ENCODE measurements around the gene GNPTG.
A peak's percentile ranks its signal among the peaks of the same experiment; 100 is the strongest.
"Not testable (repeated sequence)": the region's sequence is repeated elsewhere in the genome, so short reads cannot be mapped to it uniquely, and the experiment has no call there.

GNPTG gene

GRCh38 chr16:1319041-1319440 is 32.7 kb upstream of the GNPTG start:
- no peak for DNase-seq (ENCODE audit: low spot score)

GRCh38 chr16:1320097-1320496 is 31.6 kb upstream of the GNPTG start:
- no peak for DNase-seq (ENCODE audit: low spot score)

DNA sequence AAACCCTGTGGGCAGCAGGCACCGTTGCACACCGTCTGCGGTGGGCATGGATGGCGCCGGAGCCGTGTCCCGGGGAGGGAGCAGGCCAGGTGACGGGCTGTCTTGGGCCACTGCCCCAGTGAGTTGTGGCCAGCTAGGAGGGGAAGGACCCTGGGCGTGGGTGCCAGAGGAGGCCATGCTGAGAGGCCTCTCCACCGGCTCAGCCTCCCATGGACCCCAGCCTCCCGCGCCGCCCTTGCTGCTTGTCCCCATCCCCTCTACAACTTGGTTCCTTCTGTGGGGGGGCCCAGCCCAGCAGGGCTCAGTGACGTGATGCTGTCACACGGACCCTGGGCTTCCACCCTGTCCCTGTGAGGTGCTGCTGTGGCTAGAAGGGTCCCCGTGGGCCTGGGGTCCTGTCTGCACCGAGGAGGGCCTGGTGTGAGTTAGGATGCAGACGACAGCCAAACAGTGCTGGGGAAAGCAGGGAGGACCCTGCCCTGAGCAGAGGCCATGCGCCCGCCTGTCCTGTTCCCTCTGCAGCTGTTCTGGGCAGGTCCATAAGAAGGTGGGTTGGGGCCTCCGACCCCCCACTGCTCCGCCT is 31.0 kb upstream of the GNPTG start:
- no peak for DNase-seq (ENCODE audit: low spot score)

DNA sequence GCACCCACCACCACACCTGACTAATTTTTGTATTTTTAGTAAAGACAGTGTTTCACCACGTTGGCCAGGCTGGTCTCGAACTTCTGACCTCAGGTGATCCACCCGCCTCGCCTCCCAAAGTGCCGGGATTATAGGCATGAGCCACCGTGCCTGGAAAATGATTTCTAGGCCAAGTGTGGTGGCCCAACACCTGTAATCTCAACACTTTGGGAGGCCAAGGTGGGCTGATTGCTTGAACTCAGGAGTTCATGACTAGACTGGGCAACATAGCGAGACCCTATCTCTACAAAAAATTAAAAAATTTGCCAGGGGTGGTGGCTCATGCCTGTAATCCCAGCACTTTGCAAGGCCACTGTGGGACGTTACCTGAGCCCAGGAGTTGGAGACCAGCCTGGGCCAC is 29.3 kb upstream of the GNPTG start:
- DNase-seq (ENCODE audit: low spot score), result no peak

DNA sequence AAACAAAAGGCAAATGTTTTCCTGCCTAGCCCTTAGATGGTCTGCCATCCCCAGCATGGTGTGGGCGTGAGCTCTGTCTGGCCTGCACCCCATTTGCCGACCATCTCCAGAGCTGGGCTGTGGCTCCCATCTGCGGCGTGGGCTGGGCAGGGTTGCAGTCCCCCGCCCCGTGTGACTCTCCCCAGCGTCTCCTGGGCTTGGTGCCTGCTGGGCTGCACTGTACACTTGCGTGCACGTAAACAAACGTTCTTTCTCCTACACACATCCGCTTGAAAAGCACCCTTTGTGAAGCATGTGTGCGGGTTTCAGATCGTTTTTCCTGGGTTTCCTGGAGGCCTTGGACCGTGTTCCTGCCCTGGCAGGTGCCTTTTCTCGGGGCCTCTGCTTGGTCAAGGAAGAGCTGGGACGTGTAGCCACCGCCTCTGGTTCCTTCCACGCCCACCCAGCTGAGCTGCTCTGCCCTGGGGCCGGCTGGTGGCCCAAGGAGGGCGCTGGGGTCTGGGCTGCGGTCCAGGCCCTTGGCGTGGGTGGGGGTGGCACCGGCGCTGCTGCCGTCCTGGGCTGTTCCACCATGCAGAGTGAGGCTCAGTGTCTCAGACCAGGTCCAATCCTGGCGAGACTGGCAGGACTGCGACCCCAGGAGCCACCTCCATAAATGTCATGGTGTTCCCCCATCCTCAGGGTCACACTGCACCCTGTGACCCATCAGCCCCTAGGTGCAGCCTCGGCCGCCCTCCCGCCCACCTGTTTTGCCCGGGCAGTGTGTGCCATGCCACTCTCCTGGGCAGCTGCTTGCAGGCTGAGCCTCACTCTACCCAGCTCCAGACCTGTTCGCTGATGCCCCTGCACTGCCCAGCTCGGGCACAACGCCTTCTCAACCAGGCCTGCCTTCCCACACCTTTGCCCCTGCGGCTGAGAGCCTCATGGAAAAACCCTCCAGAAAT is 28.2 kb upstream of the GNPTG start:
- DNase-seq (ENCODE audit: low spot score), result no peak

GRCh38 chr16:1324286-1324826 is 27.4 kb upstream of the GNPTG start:
- no peak for DNase-seq (ENCODE audit: low spot score)

DNA sequence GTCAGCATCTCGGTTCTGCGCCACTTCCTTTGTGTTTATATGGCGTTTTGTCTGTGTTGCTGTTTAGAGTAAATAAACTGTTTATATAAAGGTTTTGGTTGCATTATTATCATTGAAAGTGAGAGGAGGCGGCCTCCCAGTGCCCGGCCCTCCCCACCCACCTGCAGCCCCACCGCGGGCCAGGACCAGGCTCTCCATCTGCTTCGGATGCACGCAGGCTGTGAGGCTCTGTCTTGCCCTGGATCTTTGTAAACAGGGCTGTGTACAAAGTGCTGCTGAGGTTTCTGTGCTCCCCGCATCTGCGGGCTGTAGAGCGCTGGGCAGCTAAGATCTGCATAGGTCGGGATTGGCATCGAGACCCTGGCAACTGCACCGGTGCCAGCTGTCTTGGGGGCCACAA is 26.5 kb upstream of the GNPTG start:
- no peak for DNase-seq (ENCODE audit: low spot score)

- no peak for DNase-seq (ENCODE audit: low spot score)
Measured at GRCh38 chr16:1325673-1326371, 25.9 kb upstream of the GNPTG start.

- no peak for DNase-seq (ENCODE audit: low spot score)
Measured at GRCh38 chr16:1326391-1326790, 25.3 kb upstream of the GNPTG start.

DNA sequence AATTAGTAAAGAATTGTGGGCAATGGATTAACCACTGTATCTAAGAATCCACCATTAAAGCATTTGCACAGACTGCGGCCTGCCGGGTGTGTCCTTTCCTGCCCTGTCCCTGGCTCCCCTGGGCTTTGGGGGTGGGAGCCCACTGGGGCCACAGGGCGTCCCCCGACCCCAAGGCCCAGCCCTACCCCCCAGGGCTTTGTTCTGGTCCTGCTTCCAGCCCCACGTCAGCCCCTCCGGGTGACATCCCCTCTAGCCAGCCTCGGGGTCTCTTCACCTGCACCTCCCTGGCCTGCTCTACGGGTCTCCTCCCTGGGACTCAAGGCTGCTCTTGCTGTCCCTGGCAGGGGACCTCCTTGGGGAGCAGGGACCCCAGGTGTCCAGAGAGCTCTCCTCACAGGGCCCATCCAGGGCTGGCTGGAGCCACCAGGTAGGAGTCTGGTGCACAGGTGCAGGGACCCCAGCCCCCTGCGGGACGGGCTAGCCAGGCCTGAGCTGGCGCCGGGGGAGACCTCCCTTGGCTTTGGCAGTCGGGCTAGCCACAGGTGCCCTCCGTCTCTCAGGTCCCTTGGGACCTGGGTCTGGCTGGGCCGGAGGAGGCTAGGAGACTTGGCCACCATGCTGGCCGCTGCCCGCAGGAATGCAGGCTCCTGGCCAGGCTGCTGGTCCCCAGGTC is 24.6 kb upstream of the GNPTG start:
- no peak for DNase-seq (ENCODE audit: low spot score)

DNA sequence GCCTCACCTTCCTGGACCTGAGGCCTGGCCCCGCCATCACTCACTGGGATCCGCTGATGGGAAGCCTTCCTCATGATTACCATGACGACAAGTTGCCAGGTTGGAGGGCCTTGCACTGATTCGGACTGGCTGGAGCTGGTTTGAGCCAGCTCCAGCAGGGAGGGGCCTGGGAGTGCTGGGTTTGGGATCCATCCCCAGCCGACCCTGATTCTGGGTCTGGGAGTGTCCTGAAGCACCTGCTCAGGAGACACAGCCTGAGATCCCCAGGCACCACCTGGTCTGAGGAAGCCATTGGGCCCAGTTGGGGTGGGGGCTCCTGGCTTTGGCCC is 24.1 kb upstream of the GNPTG start:
- DNase-seq (ENCODE audit: low spot score), result no peak

DNA sequence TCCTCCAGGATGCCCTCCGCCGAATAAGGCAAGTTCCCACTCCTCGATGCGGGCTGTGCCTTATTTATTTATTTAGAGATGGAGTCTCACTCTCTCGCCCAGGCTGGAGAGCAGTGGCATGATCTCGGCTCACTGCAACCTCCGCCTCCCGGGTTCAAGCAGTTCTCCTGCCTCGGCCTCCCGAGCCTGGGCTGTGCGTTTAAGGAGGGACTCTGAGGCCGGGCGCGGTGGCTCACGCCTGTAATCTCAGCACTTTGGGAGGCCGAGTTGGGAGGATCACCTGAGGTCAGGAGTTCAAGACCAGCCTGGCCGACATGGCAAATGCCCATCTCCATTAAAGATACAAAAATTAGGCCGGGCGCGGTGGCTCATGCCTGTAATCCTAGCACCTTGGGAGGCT is 23.6 kb upstream of the GNPTG start:
- DNase-seq (ENCODE audit: low spot score), result not testable (repeated sequence)

- DNase-seq (ENCODE audit: low spot score), result not testable (repeated sequence)
Measured at GRCh38 chr16:1328961-1329360, 22.8 kb upstream of the GNPTG start.

- peak; percentile 60 for DNase-seq (ENCODE audit: low spot score)
Measured at GRCh38 chr16:1330260-1330914, 21.3 kb upstream of the GNPTG start.

- no peak for DNase-seq (ENCODE audit: low spot score)
Measured at GRCh38 chr16:1330931-1331711, 20.6 kb upstream of the GNPTG start.

DNA sequence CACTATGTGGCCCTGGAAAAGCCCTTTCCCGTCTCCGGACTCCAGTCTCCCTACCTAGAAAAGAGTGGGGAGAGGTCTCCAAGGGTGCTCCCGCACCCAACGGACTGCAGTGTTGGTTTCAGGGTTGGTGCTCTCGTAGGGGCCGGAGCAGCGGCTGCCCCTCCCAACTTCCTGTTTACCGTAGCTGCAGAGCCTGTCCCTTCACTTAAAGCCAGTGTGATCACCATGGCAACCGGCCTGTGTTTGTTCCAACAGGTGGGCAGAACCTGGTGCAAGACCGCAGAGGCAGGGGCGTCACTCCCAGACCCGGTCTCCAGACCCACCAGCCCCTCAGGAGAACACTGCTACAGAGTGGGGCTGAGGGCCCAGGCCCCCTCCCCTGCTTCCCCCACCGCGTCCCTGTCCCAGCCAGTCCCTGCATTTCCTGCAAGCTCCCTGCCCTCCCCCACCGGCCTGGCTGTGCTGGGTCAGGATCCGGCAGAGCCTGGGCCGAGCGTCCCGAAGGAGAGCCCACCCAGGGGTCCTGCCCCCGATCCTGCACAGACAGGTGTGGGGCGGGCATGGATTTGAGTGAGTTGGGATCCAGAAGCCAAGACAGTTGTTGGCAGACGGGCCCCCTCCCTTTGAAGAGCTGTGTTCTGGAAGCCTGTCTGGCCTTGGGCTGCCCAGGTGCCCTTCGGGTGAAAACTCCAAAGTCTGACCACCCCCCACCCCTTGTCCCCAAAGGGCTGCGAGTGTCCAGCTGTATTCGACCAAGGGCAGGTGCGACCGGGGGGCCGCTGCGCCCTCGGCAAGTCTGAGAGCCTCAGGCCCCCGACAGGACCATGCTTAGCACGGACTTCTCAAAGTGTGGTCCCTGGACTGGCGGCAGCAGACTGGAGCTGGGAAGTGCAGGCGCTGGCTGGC is 19.8 kb upstream of the GNPTG start:
- peak; percentile 98 for DNase-seq (ENCODE audit: low spot score)

DNA sequence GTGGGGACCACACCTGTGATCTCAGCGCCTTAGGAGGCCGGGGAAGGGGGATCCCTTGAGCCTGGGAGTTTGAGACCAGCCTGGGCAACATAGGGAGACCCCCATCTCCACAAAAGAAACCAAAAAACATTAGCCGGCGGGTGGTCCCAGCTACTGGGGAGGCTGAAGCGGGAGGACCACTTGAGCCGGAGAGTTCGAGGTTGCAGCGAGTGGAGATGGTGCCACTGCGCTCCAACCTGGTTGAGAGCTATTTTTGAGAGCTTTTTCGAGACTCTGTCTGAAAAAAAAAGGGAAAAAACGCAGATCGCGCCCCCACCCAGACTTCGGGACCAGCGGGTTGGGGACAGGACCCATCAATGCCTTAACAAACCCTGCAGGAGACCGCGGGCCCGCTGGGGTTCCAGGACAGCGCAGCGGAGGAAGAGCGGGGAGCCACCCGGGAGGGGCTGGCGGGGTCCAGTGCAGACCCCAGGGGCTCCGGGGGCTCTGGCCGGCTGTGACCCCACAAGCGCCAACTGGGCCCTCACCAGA is 19.0 kb upstream of the GNPTG start:
- no peak for DNase-seq (ENCODE audit: low spot score)

DNA sequence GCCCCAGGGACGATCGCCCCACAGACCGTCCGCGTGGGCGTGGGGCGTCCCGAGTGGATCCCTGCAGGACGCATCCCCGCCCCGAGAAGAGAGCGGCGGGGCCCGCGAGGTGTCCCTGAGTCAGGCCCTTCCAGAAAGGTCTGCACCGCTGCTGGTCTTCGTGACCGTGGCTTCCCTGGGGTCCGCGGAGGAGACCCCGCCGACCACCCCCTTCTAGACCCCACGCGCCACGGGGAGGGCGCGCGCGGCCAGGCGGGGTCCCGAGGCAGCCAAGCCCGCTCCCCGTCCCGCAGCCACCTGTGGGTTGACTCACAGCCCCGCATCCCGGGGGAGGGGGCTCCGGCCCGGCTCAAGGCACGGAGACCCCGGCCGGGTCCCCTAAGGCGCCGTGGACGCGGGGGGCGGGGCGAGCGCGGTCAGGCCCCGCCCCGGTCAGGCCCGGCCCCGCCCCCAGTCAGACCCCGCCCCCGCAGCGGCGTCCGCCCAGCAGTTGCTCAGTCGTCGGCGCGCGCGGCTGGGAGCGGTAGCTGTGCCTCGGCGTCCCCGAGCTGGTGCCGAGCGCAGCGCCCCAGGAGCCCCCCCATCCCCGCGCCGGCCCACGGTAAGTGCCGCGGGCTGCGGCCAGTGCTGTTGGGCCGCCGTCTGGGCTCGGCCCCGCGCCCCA is 18.4 kb upstream of the GNPTG start, which contains the start of gene BAIAP3:
BAIAP3 (plus strand) TSS at position 497 of the 664 bp plus-strand sequence. CDS start 4,905 bp downstream, outside the sequence.
- DNase-seq (ENCODE audit: low spot score), result peak; percentile 45

Data from NAMALWA (cell line).